Measurements from ENCODE around the gene HPSE2. TPM values are rescaled to one million over a fixed set of nuclear protein-coding genes. Genes with fewer than 3 reads are reported as not detected.
A peak's percentile ranks its signal among the peaks of the same experiment; 100 is the strongest.

The HPSE2 gene
- total and polyA plus RNA-seq, 12 donors, result 0.04 to 0.24 (median 0.13) TPM; not detected in 6

DNA sequence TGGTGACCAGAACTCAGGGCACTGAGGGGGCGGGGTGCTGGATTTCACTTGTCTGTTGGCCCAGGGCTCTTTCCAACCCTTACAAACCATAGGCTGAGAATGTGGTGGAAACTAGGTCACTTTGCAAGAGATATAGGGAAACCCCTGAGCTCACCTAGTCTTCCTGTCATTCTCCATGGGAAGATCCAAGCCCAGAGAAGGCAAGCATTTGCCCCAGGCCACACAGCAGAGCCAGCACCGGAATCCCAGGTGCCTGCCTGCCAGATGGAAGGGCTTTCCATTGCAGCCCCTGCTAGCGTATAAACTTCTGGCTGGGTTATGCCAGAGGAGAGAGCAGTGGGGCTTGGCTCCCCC lies 821.1 kb downstream of the HPSE2 start:
- intact Hi-C loops (cut with DNase I), result loop anchor here in 3 of 10 donors (1.0 to 10.0 kb wide), 3 partner anchors 32 to 150 kb away; partner anchors contain the start of genes LOXL4 (in 2 of the 3) and HPS1 (in 1 of the 3)

DNA sequence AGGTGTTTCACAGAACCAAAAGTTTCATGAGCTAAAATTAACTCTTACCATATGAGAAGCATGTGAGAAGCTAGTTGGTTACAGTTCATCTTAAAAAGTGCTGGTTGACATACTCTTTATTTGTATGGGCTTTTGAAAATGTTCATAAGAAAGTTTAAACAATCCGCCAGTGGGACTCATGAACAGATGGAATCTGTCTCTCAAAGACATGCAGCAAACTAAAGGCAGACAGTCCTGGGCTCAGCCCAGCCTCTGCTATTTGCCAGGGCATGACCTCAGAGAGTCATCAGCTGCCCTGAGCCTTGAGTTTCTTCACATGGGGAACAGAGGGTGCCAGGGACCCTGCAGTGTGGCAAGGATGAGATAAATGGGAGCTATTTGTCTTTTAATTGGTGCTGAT lies 823.9 kb downstream of the HPSE2 start:
- no peak for DNase-seq
- WGBS, 2 donors, result 61 to 75% methylated on average over 1 of the region's 1 CpG
- Histone ChIP-seq H3K27ac (peak overlapping the region in 1 of 10 donors; percentile 2), H3K4me1 (peaks cover 16 to 53% (median 35%) of the 10 kb centered on the region in 9 donors), H3K27me3 (no peaks in the 10 kb centered on the region), H3K36me3 (peaks cover 0 to 12% (median 0%) of the 10 kb centered on the region in 9 donors), H3K4me3 (no peak overlapping the region), H3K9me3 (no peaks in the 10 kb centered on the region)
- no peak for TF ChIP-seq CTCF (IDR thresholded peaks at IDR 0.05)
- intact Hi-C loops (cut with DNase I), result loop anchor here in 3 of 10 donors (5.0 to 10.0 kb wide), 2 partner anchors 69 to 147 kb away; partner anchors contain the start of gene LOXL4 (in 2 of the 3)
- no peak for ATAC-seq

More for the DNA sequence above, 821.1 kb downstream of the HPSE2 start:
- WGBS, 2 donors, result 40 to 49% methylated on average over 3 of the region's 3 CpGs
- H3K27me3 ChIP-seq, result no peaks in the 10 kb centered on the region
- peaks cover 0 to 40% (median 21%) of the 10 kb centered on the region in 9 donors for H3K36me3 ChIP-seq
- DNase-seq (no peak), ATAC-seq (peak in 2 of 8 donors; percentile 2 to 5)
- no peaks in the 10 kb centered on the region for H3K9me3 ChIP-seq
- TF ChIP-seq CTCF (IDR thresholded peaks at IDR 0.05), result no peak
- peaks cover 16 to 48% (median 35%) of the 10 kb centered on the region in 9 donors for H3K4me1 ChIP-seq
- H3K27ac ChIP-seq, result peak overlapping the region; percentile 60 to 92 (median 84)
- H3K4me3 ChIP-seq, result peak overlapping the region; percentile 37 to 73 (median 64)

DNA sequence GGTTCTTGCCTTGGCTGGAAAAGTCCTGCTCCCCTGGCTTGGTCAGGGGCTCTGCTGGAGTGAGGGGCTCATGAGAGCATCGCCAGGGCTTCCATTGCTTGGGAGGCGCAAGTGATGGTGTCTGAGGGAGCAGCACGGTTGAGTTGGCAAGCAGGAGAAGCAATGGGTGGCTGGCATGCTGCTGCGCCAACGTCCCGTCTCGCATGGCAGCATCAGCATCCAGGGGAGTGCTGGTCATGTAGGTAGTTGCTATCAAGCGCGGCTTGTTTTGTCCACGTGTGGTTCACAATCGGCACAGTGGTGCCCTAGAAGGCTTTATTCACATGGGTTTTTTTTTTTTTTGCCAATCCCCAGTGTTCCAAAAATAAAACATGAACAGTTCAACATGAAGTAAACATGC lies 824.5 kb downstream of the HPSE2 start:
- TF ChIP-seq CTCF (IDR thresholded peaks at IDR 0.05), result no peak
- Histone ChIP-seq H3K4me3 (no peak overlapping the region), H3K9me3 (no peaks in the 10 kb centered on the region), H3K4me1 (peaks cover 16 to 55% (median 33%) of the 10 kb centered on the region in 9 donors), H3K36me3 (peaks cover 0 to 7% (median 0%) of the 10 kb centered on the region in 9 donors), H3K27ac (no peak overlapping the region), H3K27me3 (no peaks in the 10 kb centered on the region)
- intact Hi-C loops (cut with DNase I), result loop anchor here in 3 of 10 donors (5.0 to 10.0 kb wide), 2 partner anchors 69 to 146 kb away; partner anchors contain the start of gene LOXL4 (in 2 of the 3)
- ATAC-seq (no peak), DNase-seq (no peak)
- WGBS, 2 donors, result 84 to 85% methylated on average over 11 of the region's 11 CpGs

GRCh38 chr10:98410759-98411158 lies 824.9 kb downstream of the HPSE2 start:
- Histone ChIP-seq H3K4me3 (no peak overlapping the region), H3K36me3 (peaks cover 0 to 7% (median 0%) of the 10 kb centered on the region in 9 donors), H3K4me1 (peaks cover 16 to 51% (median 29%) of the 10 kb centered on the region in 9 donors), H3K9me3 (no peaks in the 10 kb centered on the region), H3K27ac (no peak overlapping the region), H3K27me3 (no peaks in the 10 kb centered on the region)
- intact Hi-C loops (cut with DNase I), result loop anchor here in 3 of 10 donors (5.0 to 10.0 kb wide), 2 partner anchors 68 to 146 kb away; partner anchors contain the start of gene LOXL4 (in 2 of the 3)
- TF ChIP-seq CTCF (IDR thresholded peaks at IDR 0.05), result no peak
- 82 to 87% methylated on average over 10 of the region's 10 CpGs for WGBS, 2 donors
- no peak for DNase-seq
- ATAC-seq, result no peak

All from heart right ventricle (tissue), 16 donors.